HG03342 (cell line): Measurements from ENCODE around the gene TBC1D22A.

ENCODE experiments used
- ATAC-seq: cut with Tn5 transposase; IDR thresholded peaks from one replicate; pipeline ENCODE4 v1.9.1; 2021; ENCODE audit warnings: mild to moderate bottlenecking, moderate library complexity; ENCODE audit not compliant: unreplicated experiment

Gene TBC1D22A

DNA sequence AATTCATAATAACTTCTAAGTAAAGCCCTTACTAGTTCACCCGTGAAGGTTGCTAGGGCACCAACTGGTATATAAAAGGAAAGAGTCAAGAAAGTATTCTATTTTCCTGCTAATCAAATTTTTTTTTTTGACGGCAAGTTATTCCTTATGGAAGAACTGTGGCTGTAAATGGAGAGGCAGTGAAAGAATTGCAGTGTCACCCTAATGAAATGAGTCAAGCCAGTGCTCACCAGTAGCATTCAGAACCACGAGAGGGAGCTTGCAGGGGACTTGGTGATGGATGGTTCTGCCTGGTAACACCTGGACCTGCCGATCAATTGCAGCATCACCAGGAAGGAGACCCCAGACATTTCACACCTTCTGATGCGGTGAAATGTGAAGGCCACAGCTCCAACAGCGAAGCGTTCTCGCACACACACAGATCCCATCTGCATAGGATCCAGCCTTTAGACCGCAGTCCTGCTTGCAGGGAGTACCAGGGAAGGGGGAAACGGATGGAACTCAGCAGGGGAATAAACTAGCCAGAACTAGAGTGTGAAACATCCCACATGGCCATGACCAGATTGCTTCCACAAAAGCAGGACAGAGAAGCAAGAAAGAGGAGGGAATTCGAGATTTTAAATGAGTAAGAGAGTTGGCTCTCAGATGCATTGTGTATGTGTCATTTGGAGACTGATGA is 326.2 kb downstream of the TBC1D22A start:
- no peak for ATAC-seq

DNA sequence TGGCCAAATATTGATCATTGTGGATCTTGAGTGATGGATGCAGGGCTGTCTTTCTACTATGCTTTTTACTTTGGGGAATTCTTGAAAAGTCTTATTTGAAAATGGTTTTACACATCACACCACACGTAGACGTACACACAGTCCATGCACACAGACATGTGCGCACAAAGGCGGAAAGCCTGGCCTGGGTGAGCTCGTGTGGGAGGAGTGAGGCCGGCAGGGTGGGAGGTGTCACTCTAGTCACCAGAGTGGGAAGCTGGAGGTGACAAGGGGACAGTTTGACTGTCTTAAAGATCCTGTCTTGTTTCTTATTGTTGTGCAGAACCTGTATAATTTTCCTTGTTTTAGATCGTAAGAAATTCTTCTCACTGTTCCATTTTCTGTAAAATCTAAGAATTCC is 326.9 kb downstream of the TBC1D22A start:
- ATAC-seq = no peak

DNA sequence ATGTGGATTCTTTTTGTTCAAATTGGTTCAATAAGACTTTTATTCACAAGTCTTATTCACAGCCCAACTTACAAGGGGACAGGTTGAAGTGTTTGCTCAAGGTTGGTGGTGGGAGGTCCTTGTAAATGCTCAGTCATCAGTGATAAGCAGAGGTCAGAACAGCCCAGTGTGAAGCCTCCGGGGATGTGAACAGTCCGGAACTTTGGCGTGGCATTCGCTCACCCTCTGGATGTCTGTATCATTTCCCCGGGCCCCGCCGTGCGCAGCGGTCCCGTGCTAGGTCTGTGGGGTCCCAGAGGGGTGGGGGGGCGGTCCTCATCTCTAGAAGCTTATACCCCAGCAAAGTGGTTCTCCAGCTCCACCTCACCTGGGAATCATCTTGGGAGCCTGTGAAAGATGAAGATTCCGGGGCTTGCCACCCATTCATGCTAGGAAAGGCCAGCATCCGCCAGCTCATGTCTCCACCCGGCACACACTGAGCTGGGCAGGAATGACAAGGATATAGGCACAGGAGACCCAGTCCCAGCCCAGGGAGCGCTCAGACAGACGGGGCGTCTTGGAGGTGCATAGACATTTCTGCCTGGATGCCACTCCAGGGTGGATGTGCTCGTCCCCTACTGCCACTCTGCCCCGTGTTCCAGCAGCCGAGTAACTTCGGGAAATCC is 327.5 kb downstream of the TBC1D22A start:
- no peak for ATAC-seq

DNA sequence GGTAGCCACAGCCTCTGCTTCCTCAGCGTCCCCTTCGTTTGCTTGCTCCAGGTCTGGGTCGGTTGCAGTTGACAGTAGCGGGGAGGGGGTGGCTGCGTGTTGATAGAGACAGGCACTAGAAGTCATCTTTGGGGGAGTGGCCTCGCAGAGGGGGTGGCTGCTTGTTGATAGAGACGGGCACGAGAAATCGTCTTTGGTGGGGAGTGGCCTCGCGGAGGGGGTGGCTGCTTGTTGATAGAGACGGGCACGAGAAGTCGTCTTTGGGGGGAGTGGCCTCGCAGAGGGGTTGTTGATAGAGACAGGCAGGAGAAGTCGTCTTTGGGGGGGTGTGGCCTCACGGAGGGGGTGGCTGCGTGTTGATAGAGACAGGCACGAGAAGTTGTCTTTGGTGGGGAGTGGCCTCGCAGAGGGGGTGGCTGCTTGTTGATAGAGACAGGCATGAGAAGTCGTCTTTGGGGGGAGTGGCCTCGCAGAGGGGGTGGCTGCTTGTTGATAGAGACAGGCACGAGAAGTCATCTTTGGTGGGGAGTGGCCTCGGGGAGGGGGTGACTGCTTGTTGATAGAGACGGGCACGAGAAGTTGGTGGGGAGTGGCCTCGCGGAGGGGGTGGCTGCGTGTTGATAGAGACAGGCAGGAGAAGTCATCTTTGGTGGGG is 328.3 kb downstream of the TBC1D22A start:
- no peak for ATAC-seq

DNA sequence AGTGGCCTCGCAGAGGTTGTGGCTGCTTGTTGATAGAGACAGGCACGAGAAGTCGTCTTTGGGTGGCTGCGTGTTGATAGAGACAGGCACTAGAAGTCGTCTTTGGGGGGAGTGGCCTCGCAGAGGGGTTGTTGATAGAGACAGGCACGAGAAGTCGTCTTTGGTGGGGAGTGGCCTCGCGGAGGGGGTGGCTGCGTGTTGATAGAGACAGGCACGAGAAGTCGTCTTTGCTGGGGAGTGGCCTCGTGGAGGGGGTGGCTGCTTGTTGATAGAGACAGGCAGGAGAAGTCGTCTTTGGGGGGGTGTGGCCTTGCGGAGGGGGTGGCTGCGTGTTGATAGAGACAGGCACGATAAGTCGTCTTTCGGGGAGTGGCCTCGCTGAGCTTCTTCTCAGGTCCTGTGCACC is 328.8 kb downstream of the TBC1D22A start:
- ATAC-seq = no peak

DNA sequence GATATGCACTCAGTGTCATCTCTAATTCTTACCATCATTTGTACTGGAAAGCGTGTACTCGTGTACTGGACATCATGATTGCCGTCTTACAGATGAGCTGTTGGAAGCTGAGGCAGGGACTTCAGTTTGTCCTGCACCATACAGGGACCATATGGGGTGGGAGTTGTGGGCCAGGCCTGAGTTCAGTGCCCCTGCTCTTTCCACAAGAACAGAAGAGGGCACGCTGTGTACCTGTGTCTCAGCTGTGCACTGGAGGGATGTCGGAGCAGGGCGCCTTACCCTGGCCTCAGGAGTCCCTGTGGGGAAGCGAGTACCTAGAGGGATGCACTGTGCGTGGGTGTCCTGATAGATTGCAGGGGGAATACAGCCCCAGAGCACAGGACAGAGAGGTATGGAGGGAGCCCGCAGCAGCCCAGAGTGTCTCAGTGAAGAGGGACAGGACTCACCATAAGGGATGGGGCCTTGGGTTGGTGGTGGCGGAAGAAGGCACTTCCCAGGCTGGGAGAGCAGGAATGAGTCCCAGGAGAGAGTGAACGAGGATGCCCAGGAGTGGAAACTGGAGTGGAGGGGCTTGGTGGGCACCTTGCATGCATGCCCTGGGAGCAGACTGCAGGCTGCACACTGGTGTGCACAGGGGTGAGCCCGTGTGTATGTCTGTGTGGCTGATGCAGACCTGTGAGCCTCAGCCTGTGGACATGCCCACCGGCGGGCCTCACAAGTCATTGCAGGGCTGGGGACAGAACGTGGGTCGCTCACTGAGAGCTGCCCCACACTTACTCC is 329.7 kb downstream of the TBC1D22A start:
- ATAC-seq = no peak

DNA sequence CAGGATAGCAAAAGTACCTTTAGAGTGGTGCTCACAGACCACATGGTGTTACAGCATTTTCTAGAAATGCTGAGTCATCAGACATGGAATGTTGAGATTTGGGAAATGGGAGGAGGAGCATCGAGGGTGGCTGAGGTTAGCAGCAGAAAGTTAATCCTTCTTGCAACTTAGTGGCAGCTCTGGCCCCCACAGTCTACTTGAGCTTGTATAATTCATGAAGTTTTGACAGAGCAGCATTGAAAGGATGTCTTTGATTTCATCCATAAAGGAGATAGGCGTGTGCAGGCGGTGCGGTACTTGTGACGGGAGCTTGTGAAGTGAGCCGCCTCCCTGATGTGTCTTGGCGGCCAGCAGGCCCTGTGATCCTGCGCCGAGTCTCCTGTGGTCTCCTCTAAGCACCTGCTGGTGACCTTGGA is 330.5 kb downstream of the TBC1D22A start:
- ATAC-seq = no peak

DNA sequence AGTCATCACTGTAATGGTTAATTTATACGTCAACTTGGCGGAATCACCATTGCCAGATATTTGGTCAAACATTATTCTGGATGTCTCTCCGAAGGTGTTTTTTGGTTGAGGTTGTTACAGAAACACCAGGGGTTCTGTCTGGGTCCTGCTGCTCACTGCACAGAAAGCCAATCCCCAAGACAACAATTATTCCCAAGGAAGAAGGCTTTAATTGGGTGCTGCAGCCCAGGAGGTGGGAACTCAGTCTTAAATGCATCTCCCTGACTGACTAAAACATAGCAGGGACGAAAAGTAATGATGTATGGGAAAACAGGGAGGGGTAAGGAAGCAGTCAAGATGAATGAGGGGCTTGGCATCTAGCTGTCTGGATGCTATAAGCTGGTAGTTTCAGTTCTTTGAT is 331.3 kb downstream of the TBC1D22A start:
- ATAC-seq = no peak

DNA sequence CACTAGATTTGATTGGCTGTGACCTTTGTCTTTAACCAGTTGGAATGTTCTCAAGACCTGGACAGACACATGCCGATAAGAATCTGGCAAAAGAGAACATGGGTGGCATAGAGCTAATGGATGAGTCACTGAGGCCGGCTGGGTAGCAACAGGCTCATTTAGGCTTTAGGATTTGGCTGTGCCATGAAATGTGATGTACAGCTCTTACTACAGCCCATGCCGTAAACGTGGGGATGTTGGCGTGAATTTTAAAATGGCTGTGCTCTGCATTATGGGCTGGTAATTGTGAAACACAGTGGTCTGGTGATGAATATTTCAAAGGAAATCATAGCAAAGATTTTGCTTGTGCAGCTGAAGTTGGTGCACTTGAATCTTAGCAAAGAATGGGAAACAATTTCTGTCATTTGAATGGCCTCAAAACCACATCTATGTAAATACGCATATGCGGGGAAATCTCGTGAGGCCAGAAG is 332.4 kb downstream of the TBC1D22A start:
- no peak for ATAC-seq

DNA sequence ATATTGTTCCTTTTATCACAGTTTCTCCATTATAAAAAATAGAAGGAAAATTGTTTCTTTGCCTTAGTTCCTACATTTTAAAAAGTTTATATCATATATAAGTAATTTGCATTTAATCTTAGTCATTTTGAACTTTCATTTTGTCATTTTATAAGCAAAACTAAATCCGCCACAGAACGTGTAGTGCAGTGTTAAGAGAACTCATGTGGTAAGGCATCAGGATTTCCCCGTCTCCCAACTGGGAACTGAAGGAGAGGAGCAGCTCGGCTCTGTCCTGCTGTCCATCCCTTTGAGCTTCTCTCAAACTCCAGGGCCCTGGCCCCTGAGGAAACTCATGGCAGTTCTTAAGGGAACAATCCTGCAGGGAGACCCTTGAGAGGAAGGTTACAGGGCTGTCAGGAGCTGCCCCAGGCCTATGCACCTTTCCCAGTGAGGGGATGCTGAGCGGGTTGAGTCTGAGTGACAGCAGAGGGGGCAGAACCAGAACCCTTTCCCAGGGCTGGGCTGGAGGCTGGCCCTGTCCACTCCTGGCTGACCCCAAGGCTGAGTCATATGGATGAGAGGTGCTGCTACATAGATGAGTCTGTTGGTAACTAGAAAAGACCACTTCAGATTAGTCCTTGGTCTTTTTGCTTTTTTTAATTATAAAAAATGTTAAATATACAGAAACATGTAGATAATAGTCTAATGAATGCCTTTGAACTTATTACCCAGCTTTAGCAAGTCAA is 333.1 kb downstream of the TBC1D22A start:
- no peak for ATAC-seq

DNA sequence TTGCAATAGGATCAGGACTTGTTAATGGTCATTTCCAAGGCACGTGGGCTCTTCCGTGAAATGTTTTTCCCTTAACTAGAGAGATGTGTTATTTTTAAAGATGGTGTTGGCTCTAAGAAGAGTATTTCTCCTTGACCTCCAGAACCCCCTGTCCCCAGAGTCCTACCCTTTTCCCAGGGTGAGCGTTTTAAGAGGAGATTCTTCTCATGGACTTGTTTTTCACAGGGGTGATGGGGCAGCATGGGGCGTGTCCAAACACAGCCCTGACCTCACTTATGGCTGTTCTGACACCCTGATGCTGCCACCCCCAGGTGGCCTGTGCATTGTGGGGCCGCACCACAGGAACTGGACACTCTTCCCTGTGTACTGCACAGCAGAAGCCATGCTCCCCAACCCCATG is 335.7 kb downstream of the TBC1D22A start:
- ATAC-seq = no peak

DNA sequence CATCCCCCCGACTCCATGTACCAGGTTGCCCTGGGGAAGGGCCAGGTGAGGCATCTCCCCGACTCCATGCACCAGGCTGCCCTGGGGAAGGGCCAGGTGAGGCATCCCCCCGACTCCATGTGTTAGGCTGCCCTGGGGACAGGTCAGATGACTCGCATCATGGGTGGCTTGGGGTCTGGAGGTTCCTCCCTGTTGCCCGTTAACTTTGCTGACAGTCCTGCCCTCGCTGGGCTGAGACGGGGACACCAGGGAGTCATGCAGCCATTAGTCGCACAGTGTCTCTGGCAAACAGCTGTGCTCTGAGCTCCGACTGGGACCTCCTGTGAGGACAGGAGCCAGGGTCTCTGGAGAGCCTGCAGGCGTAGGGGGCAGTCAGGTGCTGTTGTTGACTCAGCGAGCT is 336.1 kb downstream of the TBC1D22A start:
- no peak for ATAC-seq

DNA sequence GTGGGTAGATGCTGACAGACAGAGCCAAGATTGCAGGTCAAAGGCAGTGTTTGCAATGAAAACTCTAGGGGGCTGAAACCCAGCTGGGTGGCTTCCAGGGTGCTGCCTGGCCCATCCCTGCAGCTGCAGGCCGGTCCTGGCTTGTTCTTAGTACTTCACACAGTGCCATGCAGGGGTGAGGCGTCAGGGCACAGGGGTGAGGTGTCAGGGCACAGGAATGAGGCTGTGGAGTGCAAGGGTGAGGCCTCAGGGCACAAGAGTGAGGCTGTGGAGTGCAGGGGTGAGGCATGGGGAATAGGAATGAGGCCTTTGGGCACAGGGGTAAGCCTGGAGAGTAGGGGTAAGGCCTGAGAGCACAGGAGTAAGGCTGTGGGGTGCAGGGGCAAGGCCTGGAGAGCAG is 337.6 kb downstream of the TBC1D22A start:
- ATAC-seq = no peak

DNA sequence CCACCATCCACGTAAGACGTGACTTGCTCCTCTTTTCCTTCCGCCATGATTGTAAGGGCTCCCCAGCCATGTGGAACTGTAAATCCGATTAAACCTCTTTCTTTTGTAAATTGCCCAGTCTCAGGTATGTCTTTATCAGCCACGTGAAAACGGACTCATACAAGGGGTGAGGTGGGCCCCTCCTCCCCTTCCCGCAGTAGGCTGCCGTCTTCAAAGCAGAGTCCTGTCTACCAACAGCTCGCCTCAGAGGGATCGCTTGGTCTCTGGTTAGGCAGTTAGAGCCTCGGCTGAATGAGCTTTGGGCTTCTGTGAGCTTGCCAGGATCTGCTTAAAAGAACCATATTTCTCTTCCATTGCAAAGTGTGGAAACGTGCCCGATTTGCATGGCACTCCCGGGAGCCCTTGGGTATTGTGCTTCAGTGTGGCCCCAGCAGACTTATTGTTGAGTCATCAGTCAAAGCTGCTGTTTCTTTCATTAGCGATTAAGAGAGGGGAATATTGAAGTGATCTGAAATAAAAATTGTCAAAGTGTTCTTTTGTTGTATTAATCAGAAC is 338.3 kb downstream of the TBC1D22A start:
- ATAC-seq = no peak

DNA sequence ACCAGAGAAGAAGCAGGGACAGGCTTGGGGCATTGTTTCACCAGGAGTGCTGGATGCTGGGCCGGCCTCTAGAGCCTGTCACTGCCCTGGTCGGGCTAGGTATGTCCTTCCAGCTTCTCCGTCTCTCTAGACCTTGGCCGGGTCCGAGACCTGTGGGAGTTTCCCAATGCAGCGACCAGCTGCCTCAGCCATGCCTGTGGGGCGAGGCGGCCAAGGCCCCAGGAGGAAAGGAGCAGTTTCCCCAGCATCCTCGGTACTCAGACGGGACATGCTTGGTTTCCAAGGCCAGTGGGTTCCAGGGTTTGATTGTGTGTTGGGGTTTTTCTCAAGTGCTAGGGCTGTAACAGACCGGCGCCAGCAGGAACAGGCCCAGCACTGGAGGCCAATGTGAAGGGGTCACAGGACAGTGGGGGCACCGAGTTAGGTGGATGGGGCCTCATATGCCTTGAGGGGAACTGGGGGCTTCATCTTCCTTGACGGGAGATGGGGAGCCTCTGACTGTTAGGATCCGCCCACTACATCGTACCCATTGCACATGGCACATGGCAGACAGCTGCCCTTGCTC is 339.0 kb downstream of the TBC1D22A start:
- ATAC-seq = no peak

DNA sequence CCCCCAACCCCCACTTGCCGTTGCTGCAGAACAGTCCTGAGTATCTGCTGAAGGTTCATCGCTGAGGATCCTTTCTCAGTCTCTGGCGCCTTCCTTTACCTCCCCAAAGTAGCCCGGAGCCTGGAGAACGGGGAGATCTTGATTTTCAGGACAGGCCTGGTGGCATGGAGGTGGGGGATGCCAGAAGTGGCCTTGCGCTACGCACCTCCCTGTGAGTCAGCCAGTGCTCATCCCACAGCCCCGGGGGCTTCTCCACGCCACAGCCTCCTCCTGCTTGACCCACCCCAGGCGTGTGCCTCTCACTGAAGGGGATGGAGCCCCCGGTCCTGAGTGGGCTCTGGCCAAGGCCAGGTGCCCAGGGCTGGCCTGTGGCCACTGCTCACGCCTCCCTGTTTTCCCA is 339.6 kb downstream of the TBC1D22A start:
- no peak for ATAC-seq

DNA sequence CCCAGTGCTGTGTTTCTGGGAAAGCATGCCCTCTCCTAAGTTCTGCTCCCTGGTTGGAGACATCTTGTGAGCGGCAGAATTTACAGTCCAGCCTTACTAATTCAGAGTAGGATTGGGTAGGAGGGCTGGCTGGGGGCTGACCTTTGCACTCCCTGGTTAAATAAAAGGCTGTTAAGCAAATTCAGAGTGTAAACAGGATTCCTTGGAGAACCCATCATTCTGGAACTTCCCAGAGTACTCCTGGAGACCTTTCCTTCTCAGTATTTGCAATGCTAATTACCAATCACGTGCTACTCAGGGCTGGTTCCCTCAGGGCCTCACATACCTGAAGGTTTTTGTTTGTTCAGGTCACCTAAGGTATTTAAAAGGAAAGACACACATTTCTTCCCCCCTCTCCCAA is 340.2 kb downstream of the TBC1D22A start:
- ATAC-seq = no peak

DNA sequence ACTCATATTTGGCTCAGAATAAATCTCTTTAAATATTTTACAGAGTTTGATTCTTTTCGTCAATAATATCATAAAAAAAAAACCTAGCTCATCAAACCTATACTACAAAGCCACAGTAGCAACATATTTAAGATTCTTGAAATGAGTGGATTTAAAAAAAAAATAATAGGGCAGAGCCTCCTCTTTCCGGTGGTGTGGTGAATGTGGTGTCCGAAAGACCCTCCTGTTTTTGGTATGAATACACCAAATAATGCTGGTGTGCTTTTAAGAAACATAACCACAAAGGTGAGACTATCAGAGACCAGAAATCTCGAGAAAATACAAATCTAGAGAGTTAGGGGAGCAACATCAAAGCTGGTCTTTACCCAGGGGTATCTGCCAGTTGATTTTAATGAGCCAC is 342.6 kb downstream of the TBC1D22A start:
- ATAC-seq = no peak

DNA sequence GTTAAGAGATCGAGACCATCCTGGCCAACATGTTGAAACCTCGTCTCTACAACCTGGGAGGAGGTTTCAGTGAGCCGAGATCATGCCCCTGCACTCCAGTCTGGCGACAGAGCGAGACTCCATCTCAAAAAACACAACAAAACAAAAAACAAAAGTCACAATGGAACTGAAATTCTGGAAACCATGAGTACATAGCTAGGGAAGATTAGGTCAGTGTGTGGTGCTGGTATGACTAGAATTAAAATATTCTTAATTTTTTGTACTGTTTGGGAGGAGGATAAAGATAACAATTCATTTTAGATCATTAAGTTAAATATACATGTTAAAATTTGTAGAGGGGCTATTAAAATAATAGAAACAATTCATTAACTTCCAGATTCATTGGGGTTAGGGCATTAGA is 344.4 kb downstream of the TBC1D22A start:
- no peak for ATAC-seq

DNA sequence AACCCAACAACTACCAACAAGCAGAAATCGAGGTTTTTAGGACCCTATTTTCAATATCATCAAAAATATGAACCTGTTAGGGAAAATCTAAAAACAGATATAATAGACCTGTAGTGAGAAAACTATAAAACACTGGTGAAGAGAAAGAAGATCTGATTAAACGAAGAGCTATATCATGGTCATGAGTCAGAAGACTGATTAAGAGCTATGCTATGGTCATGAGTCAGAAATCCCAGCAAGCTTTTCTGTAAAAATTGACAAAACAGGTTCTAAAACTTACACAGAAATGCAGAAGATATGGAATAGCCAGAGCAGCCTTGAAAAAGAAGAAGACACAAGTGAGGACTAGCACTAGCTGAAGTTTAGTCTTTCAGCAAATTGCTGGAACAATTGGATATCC is 345.0 kb downstream of the TBC1D22A start:
- no peak for ATAC-seq
